ENCODE data around the gene ZNF410.

Gene ZNF410

DNA sequence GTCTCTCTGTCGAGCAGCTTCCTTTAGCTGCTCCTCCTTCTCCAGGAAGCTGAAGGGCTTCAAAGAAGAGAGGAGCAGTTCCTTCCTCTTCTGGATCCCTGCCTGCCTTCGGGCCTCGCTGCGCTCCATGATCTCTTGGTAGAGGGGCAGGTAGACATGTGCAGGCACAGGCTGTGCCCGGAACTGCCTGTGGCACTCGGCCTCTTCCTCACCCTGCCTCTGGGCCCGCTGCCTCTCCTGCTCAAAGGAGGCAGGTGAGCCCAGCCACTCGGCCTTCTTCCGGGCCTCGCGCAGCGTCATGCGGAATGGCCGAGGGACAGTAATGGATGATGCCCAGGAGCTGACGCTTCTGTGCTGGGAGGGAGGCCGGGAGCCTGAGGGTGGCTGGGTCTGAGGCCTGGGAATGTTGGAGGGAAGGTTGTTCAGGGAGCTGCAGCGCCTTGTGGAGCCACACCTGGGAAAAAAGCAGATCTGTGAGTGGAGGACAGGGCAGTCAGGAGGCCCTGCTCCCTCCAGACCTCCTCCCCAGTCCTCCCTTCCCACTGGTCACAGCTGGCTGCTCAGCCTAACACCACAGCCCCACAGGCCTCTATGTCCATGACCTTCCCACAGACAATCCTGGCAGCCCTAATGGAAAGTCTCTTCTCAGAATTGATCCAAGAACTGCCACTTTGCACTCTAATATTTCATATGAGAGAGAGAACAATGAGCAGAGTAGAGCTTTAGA is 57.9 kb downstream of the ZNF410 start:
- in situ Hi-C loops (cut with MboI; ENCODE audit: low pct_unique_long_range_greater_than_20kb, low sequenced_read_pairs, unreplicated experiment): no loop called here
- DNase-seq (ENCODE audit: low spot score): no peak
- TF ChIP-seq, protein P1, sequence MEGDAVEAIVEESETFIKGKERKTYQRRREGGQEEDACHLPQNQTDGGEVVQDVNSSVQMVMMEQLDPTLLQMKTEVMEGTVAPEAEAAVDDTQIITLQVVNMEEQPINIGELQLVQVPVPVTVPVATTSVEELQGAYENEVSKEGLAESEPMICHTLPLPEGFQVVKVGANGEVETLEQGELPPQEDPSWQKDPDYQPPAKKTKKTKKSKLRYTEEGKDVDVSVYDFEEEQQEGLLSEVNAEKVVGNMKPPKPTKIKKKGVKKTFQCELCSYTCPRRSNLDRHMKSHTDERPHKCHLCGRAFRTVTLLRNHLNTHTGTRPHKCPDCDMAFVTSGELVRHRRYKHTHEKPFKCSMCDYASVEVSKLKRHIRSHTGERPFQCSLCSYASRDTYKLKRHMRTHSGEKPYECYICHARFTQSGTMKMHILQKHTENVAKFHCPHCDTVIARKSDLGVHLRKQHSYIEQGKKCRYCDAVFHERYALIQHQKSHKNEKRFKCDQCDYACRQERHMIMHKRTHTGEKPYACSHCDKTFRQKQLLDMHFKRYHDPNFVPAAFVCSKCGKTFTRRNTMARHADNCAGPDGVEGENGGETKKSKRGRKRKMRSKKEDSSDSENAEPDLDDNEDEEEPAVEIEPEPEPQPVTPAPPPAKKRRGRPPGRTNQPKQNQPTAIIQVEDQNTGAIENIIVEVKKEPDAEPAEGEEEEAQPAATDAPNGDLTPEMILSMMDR (IDR thresholded peaks at IDR 0.05; ENCODE audit: extremely low read depth, insufficient read depth, missing control alignments): no peak

DNA sequence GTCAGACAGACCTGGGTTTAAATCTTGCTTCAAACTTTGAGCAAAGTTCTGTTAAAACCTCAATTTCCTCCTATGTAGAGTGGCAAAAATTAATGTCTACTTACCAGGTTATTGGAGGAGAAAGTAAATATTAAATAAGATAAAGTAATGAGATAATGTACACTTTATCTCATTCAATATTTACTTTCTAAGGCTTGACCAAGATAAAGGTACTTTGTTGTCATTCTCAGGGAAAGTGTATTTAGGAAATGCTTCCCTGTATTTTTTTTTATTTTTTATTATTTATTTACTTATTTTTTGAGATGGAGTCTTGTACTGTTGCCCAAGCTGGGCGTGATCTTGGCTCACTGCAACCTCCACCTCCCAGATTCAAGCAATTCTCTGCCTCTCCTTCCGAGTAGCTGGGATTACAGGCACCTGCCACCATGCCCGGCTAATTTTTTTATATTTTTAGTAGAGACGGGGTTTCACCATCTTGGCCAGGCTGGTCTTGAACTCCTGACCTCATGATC is 58.6 kb downstream of the ZNF410 start:
- in situ Hi-C loops (cut with MboI; ENCODE audit: low pct_unique_long_range_greater_than_20kb, low sequenced_read_pairs, unreplicated experiment): no loop called here
- TF ChIP-seq, protein P1 (IDR thresholded peaks at IDR 0.05; ENCODE audit: extremely low read depth, insufficient read depth, missing control alignments): no peak
- no peak for DNase-seq (ENCODE audit: low spot score)

DNA sequence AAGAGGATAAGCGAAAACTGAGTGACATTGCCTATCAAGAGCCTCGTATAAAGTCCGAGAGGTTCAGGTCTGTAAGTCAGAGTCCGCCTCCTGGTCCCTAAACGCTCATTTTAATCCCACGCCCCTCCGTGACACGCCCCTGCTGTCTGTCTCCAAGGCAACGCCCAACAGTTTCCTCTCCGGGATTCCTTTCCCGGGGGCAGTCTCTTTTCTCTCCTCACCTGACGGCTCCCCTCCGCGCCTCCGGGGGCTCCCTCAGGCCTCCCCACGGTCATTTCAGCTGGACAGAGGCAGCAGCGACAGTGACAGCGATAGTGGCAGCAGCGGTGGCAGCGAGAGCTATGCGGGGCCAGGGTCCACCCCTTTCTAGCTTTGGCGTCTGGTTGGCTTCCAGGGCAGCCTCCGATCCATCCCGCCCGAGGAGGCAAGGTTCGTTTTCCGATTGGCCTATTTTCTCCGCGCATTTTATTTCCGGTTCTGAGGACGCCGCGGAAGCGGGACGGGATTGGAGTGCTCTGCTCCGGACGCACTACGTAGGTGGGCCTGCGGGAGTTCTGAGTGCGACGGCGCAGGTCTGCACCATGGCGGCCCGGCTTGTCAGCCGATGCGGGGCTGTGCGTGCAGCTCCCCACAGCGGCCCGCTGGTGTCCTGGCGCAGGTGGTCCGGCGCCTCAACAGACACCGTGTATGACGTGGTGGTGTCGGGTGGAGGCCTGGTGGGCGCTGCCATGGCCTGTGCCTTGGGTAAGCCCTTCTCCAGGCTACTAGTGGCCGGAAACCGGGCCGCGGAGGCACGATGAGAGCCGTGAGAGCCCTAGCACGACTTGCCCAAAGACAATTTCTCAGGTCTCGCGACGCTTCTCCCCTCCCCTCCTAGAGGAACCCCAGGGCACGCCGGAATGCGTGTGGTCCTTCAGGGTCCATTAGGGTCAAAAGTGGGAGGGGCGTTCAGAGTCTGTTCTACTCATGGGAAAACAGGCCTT is 63.4 kb downstream of the ZNF410 start, which contains the start of the genes COQ6 and FAM161B:
Gene COQ6, plus strand, starts transcription at position 551 of the 983 bp plus-strand sequence. Its CDS starts 31 bp downstream, at position 582.
Gene FAM161B, minus strand, starts transcription at position 343 of the 983 bp plus-strand sequence. Its CDS starts 68 bp downstream, at position 275.
- in situ Hi-C loops (cut with MboI; ENCODE audit: low pct_unique_long_range_greater_than_20kb, low sequenced_read_pairs, unreplicated experiment): no loop called here
- TF ChIP-seq, protein P1 (IDR thresholded peaks at IDR 0.05; ENCODE audit: extremely low read depth, insufficient read depth, missing control alignments): peak; percentile 41
- peak; percentile 90 for DNase-seq (ENCODE audit: low spot score)

- no peak for DNase-seq (ENCODE audit: low spot score)
- in situ Hi-C loops (cut with MboI; ENCODE audit: low pct_unique_long_range_greater_than_20kb, low sequenced_read_pairs, unreplicated experiment): no loop called here
- TF ChIP-seq, protein P1 (IDR thresholded peaks at IDR 0.05; ENCODE audit: extremely low read depth, insufficient read depth, missing control alignments): no peak
These were observed 67.1 kb downstream of the ZNF410 start for GRCh38 chr14:73953731-73954130.

DNA sequence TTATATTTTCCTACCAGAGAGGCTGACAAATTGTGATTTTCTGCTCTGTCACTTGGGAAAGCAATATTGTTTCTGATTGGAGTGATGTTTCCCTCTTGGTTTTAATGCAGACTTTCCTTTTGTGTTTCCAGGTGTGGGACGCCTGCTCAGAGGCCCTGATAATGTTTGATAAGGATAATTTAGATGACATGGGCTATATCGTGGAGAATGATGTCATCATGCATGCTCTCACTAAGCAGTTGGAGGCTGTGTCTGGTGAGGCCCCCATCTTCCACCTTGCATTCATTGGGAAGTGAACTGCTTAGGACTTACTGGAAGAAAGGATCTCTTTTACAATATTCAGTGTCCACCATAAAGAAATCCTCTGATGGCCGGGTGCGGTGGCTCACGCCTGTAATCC is 69.0 kb downstream of the ZNF410 start:
- in situ Hi-C loops (cut with MboI; ENCODE audit: low pct_unique_long_range_greater_than_20kb, low sequenced_read_pairs, unreplicated experiment): no loop called here
- TF ChIP-seq, protein P1 (IDR thresholded peaks at IDR 0.05; ENCODE audit: extremely low read depth, insufficient read depth, missing control alignments): no peak
- no peak for DNase-seq (ENCODE audit: low spot score)

DNA sequence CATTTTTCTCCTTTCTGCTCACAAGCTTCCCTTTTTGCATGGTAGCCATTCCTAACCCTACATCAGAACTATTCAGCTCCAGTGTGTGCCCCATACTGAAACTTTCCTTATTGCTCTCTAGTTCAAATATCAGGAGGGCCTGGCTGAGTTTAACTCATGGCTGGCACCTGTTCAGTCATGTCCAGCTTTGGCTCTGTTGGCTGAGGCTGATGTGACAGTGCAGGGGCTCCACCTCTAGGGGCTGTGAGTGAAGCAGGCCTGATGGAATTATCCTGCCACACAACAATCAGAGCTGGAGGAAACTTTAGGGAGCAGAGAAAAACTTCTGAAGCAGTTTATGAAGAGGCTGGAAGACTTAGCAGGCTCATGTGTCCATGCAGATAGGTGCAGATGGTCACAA is 71.9 kb downstream of the ZNF410 start:
- in situ Hi-C loops (cut with MboI; ENCODE audit: low pct_unique_long_range_greater_than_20kb, low sequenced_read_pairs, unreplicated experiment): no loop called here
- TF ChIP-seq, protein P1 (IDR thresholded peaks at IDR 0.05; ENCODE audit: extremely low read depth, insufficient read depth, missing control alignments): no peak
- DNase-seq (ENCODE audit: low spot score): no peak
